GM13976 (cell line): ENCODE results near the gene AK1.

Experiments used
- DNase-seq: peaks from one replicate; pipeline ENCODE4 v3.0.0; 2012; ENCODE audit warnings: low spot score
- CTCF ChIP-seq: IDR thresholded peaks from 2 replicates; pipeline ENCODE4 v1.5.1; 2012; ENCODE audit warnings: borderline replicate concordance, mild to moderate bottlenecking; ENCODE audit not compliant: insufficient read depth; ENCODE audit errors: extremely low read depth, missing control alignments, control extremely low read depth
- in situ Hi-C: fragments of 300-500 bp; cut with MboI; formaldehyde crosslinking; loops from one replicate; pipeline ENCODE4 v1.12.0; 2022; ENCODE audit warnings: low sequenced_read_pairs, mixed read lengths, inconsistent platforms; ENCODE audit not compliant: unreplicated experiment

AK1 gene

GRCh38 chr9:127921557-127922120 is 44.2 kb upstream of the AK1 start:
- peak; percentile 90 for DNase-seq
- TF ChIP-seq CTCF = peak; percentile 98
- in situ Hi-C loops = no loop called here

DNA sequence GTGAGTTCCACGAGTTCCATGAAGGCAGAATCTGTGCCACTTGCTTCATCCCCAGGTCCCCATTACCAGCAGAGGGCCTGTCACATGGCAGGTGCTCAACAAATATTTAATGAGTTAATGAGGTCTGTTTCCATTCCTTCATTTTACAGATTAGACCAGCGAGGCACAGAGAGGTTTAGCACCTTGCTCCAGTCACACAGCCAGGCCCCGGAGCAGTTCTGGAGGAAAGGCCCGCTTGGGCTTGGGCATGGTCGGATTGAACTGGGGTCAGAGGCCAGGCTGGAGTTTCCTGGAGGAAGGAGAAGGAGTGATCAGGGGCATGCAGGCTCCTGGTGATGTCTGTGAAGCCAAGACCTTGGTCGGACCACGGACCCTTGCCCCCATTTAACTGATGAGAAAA is 43.3 kb upstream of the AK1 start:
- DNase-seq = no peak
- in situ Hi-C loops = no loop called here
- TF ChIP-seq CTCF = no peak

DNA sequence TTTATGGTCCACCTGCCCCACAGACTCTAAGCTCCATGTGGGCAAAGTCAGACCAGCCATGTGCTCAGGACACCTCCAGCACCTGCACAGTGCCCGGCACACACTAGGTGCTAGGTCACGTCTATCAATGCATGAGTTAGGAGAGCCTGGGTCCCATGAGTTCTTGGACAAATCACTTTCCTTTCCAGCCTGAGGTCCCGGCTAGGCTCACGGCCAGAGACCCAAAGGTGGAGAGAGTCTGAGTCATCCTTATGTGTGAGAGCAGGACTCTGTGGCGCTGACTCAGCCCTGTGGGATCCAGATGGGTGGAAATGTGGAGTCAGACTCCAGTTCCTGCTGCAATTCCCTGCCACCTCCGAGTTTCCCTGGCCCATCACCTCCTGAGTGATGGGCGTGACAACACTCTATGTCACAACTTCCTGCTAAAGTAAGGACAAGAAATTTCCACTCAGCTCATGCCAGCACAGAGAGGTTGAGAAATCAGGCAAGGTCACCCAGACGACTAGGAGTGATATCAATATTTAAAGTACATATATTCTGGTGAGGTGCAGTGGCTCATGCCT is 41.9 kb upstream of the AK1 start:
- TF ChIP-seq CTCF = no peak
- in situ Hi-C loops = no loop called here
- no peak for DNase-seq

- in situ Hi-C loops = no loop called here
- TF ChIP-seq CTCF = peak; percentile 18
- no peak for DNase-seq
Observed at GRCh38 chr9:127918183-127919107, 41.0 kb upstream of the AK1 start.

GRCh38 chr9:127917603-127918002 is 40.1 kb upstream of the AK1 start:
- DNase-seq = no peak
- no peak for TF ChIP-seq CTCF
- in situ Hi-C loops = no loop called here

DNA sequence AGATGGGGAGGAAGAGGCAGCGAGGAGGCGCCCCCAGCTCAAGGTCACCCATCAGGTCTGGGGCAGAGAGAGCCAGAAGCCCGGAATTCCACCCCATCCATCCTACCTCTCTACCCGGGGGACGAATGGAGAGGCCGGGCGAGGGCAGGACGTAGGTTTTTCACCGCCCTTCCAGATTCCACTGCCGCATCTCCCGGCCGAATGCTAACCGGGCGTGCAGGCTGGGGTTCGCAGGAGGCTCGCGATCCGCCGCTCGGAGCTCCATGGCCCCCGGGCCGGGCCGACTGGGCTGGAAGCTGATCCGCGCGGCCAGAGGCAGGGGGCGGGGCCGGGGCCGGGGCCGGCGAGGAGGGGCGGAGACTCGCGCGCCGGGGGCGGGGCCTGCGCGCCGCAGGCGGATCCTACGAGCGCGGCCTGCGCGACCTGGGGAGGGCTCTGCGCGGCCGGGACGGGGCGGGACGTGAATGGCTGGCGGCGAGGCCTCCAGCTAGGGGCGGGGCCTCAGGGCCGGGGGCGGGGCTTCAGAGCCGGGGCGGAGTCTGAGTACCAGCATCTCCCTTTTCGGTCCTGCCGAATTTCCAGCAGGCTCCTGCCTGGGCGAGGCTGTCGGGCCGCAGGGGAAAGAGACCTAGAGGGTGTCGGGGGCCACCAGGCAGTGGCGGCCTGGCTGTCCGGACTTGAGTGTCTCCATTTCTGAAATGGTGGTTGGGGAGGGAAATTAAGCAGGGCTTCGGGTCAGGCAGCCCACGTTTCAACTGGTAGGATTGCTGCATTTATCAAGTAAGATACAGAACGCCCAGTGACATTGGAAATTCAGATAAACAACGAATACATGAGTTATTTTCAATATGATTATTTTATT is 39.5 kb upstream of the AK1 start, which contains the start of gene ST6GALNAC4:
Gene ST6GALNAC4, minus strand, starts transcription at position 322 of the 862 bp plus-strand sequence. CDS start 622 bp downstream, outside the sequence.
- DNase-seq = peak; percentile 100
- no peak for TF ChIP-seq CTCF
- in situ Hi-C loops = no loop called here
